ENCODE measurements around the gene SF3B2.
A peak's percentile ranks its signal among the peaks of the same experiment; 100 is the strongest.
"Not testable (repeated sequence)": the region's sequence is repeated elsewhere in the genome, so short reads cannot be mapped to it uniquely, and the experiment has no call there.

SF3B2 gene

DNA sequence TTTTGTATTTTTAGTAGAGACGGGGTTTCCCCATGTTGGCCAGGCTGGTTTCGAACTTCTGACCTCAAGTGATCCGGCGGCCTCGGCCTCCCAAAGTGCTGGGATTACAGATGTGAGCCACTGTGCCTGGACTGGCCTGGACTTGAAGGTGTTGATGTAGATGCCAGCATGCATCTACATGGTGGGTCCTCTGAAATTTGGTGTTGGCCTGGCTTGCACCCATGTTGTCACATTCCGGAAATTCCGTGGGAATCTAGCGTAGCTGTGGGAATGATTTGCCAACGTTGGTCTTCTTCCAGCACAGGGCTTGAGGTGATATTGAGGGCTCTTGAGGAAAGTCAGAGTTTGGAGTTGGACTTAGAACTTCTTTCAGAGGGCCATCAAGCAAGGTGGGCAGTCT, 24.4 kb downstream of the SF3B2 start:
- peaks cover 34% of the 10 kb centered on the region for H3K79me2 ChIP-seq (ENCODE audit: insufficient read depth, low read length)
- peaks cover 31% of the 10 kb centered on the region for H3K4me1 ChIP-seq (ENCODE audit: insufficient read depth, low read length)
- peaks cover 14% of the 10 kb centered on the region; the same call in 1 of the 2 replicates for H3K36me3 ChIP-seq (ENCODE audit: insufficient read depth, low read length)
- H3K27ac ChIP-seq (ENCODE audit: low read length), result no peak overlapping the region
- DNase-seq (no peak), ATAC-seq (ENCODE audit: insufficient read depth, low read depth) (no peak)
- H3K9me3 ChIP-seq (ENCODE audit: insufficient read depth, low read length, severe bottlenecking), result no peaks in the 10 kb centered on the region
- H4K20me1 ChIP-seq (ENCODE audit: insufficient read depth, low read length), result no peaks in the 10 kb centered on the region; the same call in 1 of the 2 replicates
- H3K4me3 ChIP-seq (ENCODE audit: low read depth in 1 of 2, low read length in 2 of 2), result no peak overlapping the region
- no peak overlapping the region for H2AFZ ChIP-seq (ENCODE audit: low read depth, low read length)
- no peak overlapping the region for H3K9ac ChIP-seq (ENCODE audit: low read depth, low read length)
- no peaks in the 10 kb centered on the region for H3K27me3 ChIP-seq (ENCODE audit: insufficient read depth, low read length, poor library complexity)
- H3K4me2 ChIP-seq (ENCODE audit: insufficient read depth, low read length), result no peak overlapping the region
- TF ChIP-seq EZH2 (IDR thresholded peaks at IDR 0.05; ENCODE audit: borderline replicate concordance, low read depth, low read length, severe bottlenecking), result no peak
- TF ChIP-seq, protein P1, sequence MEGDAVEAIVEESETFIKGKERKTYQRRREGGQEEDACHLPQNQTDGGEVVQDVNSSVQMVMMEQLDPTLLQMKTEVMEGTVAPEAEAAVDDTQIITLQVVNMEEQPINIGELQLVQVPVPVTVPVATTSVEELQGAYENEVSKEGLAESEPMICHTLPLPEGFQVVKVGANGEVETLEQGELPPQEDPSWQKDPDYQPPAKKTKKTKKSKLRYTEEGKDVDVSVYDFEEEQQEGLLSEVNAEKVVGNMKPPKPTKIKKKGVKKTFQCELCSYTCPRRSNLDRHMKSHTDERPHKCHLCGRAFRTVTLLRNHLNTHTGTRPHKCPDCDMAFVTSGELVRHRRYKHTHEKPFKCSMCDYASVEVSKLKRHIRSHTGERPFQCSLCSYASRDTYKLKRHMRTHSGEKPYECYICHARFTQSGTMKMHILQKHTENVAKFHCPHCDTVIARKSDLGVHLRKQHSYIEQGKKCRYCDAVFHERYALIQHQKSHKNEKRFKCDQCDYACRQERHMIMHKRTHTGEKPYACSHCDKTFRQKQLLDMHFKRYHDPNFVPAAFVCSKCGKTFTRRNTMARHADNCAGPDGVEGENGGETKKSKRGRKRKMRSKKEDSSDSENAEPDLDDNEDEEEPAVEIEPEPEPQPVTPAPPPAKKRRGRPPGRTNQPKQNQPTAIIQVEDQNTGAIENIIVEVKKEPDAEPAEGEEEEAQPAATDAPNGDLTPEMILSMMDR (IDR thresholded peaks at IDR 0.05; ENCODE audit: borderline replicate concordance, extremely low read depth, low read length, poor library complexity, severe bottlenecking), result no peak

DNA sequence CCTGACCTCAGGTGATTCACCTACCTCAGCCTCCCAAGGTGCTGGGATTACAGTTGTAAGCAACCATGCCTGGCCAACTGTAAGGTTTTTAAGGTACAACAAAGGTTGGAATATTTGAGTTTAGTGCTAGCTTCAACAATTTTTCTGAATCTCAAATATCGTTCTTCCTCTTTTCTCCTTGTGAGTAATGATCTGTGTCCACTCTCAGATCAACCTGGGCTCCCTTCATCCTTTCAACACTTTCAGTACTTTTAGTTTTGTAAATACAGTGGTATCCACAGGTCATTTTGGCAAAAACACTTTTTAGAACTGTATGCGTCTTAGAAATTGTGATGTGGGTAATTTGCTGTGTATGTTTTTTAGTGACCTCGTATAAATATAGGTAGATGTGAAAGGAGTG, 25.8 kb downstream of the SF3B2 start:
- TF ChIP-seq, protein P1 (IDR thresholded peaks at IDR 0.05; ENCODE audit: borderline replicate concordance, extremely low read depth, low read length, poor library complexity, severe bottlenecking), result no peak
- TF ChIP-seq EZH2 (IDR thresholded peaks at IDR 0.05; ENCODE audit: borderline replicate concordance, low read depth, low read length, severe bottlenecking), result no peak
- no peaks in the 10 kb centered on the region; the same call in 1 of the 2 replicates for H4K20me1 ChIP-seq (ENCODE audit: insufficient read depth, low read length)
- no peaks in the 10 kb centered on the region for H3K9me3 ChIP-seq (ENCODE audit: insufficient read depth, low read length, severe bottlenecking)
- peaks cover 32% of the 10 kb centered on the region for H3K79me2 ChIP-seq (ENCODE audit: insufficient read depth, low read length)
- H3K27ac ChIP-seq (ENCODE audit: low read length), result no peak overlapping the region
- peaks cover 8% of the 10 kb centered on the region; the same call in 1 of the 2 replicates for H3K36me3 ChIP-seq (ENCODE audit: insufficient read depth, low read length)
- ATAC-seq (ENCODE audit: insufficient read depth, low read depth) (no peak), DNase-seq (no peak)
- H2AFZ ChIP-seq (ENCODE audit: low read depth, low read length), result no peak overlapping the region
- no peak overlapping the region for H3K4me3 ChIP-seq (ENCODE audit: low read depth in 1 of 2, low read length in 2 of 2)
- H3K9ac ChIP-seq (ENCODE audit: low read depth, low read length), result no peak overlapping the region
- no peak overlapping the region for H3K4me2 ChIP-seq (ENCODE audit: insufficient read depth, low read length)
- peaks cover 28% of the 10 kb centered on the region for H3K4me1 ChIP-seq (ENCODE audit: insufficient read depth, low read length)
- H3K27me3 ChIP-seq (ENCODE audit: insufficient read depth, low read length, poor library complexity), result no peaks in the 10 kb centered on the region

DNA sequence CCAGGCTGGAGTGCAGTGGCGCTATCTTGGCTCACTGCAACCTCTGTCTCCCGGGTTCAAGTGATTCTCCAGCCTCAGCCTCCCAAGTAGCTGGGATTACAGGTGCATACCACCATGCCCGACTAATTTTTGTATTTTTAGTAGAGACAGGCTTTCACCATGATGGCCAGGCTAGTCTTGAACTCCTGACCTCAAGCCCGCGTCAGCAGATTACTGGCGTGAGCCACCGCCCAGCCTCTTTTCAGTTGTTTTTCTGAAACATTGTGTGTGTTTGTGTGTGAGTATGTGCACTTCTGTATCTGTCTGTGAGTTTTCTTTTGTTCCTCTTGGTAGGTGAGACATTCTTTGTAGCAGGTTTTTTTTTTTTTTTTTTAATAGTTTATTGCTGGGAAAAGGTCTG, 26.8 kb downstream of the SF3B2 start:
- not testable (repeated sequence) for ATAC-seq (ENCODE audit: insufficient read depth, low read depth); H3K4me2 ChIP-seq (ENCODE audit: insufficient read depth, low read length); DNase-seq; H3K9me3 ChIP-seq (ENCODE audit: insufficient read depth, low read length, severe bottlenecking); H2AFZ ChIP-seq (ENCODE audit: low read depth, low read length); H3K36me3 ChIP-seq (ENCODE audit: insufficient read depth, low read length); H3K27me3 ChIP-seq (ENCODE audit: insufficient read depth, low read length, poor library complexity); H3K9ac ChIP-seq (ENCODE audit: low read depth, low read length); H4K20me1 ChIP-seq (ENCODE audit: insufficient read depth, low read length); H3K4me3 ChIP-seq (ENCODE audit: low read depth in 1 of 2, low read length in 2 of 2); H3K27ac ChIP-seq (ENCODE audit: low read length)
- Histone ChIP-seq H3K79me2 (ENCODE audit: insufficient read depth, low read length) (peaks cover 38% of the 10 kb centered on the region), H3K4me1 (ENCODE audit: insufficient read depth, low read length) (peaks cover 28% of the 10 kb centered on the region)

GRCh38 chr11:66080055-66080817, 28.1 kb downstream of the SF3B2 start:
- H3K79me2 ChIP-seq (ENCODE audit: insufficient read depth, low read length), result peaks cover 40% of the 10 kb centered on the region
- peak overlapping the region; percentile 82 for H3K27ac ChIP-seq (ENCODE audit: low read length)
- H2AFZ ChIP-seq (ENCODE audit: low read depth, low read length), result no peak overlapping the region
- no peak for DNase-seq
- peak overlapping the region; percentile 46 for H3K9ac ChIP-seq (ENCODE audit: low read depth, low read length)
- H4K20me1 ChIP-seq (ENCODE audit: insufficient read depth, low read length), result peaks cover 5% of the 10 kb centered on the region; the same call in 1 of the 2 replicates
- no peak overlapping the region for H3K4me3 ChIP-seq (ENCODE audit: low read depth in 1 of 2, low read length in 2 of 2)
- H3K9me3 ChIP-seq (ENCODE audit: insufficient read depth, low read length, severe bottlenecking), result no peaks in the 10 kb centered on the region
- no peak for TF ChIP-seq EZH2 (IDR thresholded peaks at IDR 0.05; ENCODE audit: borderline replicate concordance, low read depth, low read length, severe bottlenecking)
- TF ChIP-seq, protein P1 (IDR thresholded peaks at IDR 0.05; ENCODE audit: borderline replicate concordance, extremely low read depth, low read length, poor library complexity, severe bottlenecking), result no peak
- peak overlapping the region; percentile 63; the same call in 1 of the 2 replicates for H3K4me2 ChIP-seq (ENCODE audit: insufficient read depth, low read length)
- H3K4me1 ChIP-seq (ENCODE audit: insufficient read depth, low read length), result peaks cover 28% of the 10 kb centered on the region
- no peak for ATAC-seq (ENCODE audit: insufficient read depth, low read depth)
- H3K27me3 ChIP-seq (ENCODE audit: insufficient read depth, low read length, poor library complexity), result no peaks in the 10 kb centered on the region
- H3K36me3 ChIP-seq (ENCODE audit: insufficient read depth, low read length), result no peaks in the 10 kb centered on the region

All from DND-41 (cell line).